GM12874 (cell line): Measurements from ENCODE around the gene CISD2.

Experiments used
- TF ChIP-seq, protein P1 (sequence below): IDR thresholded peaks from 2 replicates; pipeline ENCODE4 v1.5.1; 2011; ENCODE audit warnings: low read depth, mild to moderate bottlenecking, control low read depth, low read length, moderate library complexity; ENCODE audit not compliant: insufficient read depth

CISD2 gene

DNA sequence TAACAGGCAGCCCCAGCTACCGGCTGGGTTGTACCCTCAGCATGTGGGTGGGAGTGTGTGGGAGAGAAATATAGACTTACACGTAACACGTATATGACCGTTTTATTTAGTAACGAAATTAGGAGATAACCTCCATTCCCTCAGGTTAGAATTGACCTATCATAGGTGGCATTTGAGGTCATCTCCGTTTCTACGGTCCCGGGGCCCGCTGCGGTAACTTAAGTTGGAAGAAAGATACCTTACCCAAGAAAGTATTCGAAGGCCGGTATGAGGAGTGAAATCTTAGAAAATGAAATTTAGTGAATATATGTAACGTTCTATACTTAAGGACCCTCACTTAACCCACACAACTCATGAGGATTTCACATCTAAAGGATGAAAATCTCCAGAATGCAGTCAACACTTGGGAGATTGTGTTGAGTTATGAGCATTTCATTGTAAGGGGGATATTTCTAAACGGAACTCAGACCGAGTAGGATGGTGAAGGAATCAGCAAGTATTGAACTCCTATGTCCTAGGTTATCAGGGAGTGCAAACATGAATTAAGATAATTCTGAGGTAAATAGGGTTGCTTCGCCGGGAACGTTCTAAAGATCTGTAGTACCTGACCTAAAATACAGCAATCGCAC lies 891 bp downstream of the CISD2 start:
- TF ChIP-seq, protein P1, sequence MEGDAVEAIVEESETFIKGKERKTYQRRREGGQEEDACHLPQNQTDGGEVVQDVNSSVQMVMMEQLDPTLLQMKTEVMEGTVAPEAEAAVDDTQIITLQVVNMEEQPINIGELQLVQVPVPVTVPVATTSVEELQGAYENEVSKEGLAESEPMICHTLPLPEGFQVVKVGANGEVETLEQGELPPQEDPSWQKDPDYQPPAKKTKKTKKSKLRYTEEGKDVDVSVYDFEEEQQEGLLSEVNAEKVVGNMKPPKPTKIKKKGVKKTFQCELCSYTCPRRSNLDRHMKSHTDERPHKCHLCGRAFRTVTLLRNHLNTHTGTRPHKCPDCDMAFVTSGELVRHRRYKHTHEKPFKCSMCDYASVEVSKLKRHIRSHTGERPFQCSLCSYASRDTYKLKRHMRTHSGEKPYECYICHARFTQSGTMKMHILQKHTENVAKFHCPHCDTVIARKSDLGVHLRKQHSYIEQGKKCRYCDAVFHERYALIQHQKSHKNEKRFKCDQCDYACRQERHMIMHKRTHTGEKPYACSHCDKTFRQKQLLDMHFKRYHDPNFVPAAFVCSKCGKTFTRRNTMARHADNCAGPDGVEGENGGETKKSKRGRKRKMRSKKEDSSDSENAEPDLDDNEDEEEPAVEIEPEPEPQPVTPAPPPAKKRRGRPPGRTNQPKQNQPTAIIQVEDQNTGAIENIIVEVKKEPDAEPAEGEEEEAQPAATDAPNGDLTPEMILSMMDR, result no peak

DNA sequence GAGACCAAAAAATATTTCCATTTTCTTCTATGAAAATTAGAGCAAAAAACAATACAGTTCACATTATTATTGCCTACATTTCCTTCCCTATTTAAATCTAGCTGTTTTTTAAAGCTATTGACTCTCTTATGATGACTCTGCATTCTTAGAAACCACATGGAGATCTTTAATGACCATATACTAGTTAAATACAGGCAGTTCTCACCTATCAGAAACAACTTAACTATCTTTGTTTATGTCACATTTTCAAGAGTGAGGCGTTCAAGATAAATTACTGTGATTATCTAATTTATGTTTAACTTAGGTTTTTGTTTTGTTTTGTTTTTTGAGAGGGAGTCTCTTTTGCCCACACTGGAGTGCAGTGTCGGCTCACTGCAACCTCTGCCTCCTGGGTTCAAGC lies 3.0 kb downstream of the CISD2 start:
- TF ChIP-seq, protein P1, result no peak

DNA sequence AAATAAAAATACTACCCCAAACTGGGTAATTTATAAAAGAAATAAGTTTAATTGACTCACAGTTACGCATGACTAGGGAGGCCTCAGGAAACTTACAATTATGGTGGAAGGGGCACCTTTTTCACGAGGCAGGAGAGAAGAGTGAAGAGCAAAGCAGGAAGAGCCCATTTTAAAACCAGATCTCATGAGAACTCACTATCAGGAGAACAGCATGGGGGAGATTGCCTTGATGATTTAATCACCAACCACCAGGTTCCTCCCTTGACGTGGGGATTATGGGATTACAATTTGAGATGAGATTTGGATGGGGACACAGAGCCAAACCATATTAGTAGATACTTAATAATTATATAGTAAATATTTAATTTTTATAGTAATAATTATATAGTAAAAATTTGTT lies 10.1 kb downstream of the CISD2 start:
- TF ChIP-seq, protein P1, result no peak

DNA sequence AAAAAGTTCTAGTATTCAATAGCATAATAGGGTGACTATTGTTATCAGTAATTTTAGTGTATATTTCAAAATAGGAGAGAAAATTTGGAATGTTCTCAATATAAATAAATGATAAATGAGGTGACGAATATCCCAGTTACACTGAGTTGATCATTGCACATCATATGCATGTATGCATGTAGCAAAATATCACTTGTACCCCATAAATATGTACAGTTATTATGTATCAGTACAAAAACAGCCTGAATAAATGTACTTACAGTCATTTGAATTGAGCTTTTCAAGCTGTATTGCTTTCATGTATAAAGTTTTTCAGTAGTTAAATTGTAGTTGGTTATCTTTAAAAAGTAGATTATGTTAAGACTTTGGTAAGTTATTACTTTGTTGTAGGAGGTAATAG lies 12.6 kb downstream of the CISD2 start:
- TF ChIP-seq, protein P1, result no peak

DNA sequence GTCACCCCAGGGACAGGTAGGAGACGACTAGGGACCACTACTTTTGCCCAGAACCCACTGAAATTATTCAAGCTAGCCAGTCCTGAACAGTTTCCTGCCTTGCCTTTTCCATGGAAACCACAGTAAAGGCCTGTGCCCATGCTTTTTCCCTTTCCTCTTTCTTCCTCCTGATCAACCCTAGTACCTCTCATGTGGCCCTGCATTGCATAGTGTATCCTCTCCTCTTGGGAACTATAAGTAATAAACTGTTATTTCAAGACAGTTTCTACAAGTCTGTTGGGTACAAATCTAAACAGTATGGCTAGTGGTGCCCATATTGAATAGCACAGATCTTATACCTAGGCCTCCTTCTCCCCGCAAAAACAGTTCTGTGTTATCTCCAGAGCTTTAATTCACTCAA lies 14.5 kb downstream of the CISD2 start:
- TF ChIP-seq, protein P1, result no peak

DNA sequence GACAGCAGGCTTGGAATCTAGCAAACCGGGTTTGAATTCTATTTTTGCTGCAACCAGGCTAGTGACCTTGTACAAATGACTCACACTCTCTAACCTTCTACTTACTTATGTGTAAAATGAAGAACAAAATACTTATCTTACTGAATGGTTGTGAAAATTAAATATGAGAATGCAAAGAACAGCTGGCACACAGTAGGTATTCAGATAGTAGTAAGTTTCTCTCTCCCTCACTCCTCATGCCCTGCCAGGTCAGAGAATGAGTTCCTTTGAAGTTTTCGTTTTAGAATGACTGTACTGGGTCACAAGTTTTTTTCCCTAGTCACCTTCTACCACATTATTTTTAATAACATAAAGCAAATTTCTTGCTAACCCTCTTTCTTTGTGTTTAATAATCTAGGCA lies 33.0 kb downstream of the CISD2 start:
- TF ChIP-seq, protein P1, result no peak

DNA sequence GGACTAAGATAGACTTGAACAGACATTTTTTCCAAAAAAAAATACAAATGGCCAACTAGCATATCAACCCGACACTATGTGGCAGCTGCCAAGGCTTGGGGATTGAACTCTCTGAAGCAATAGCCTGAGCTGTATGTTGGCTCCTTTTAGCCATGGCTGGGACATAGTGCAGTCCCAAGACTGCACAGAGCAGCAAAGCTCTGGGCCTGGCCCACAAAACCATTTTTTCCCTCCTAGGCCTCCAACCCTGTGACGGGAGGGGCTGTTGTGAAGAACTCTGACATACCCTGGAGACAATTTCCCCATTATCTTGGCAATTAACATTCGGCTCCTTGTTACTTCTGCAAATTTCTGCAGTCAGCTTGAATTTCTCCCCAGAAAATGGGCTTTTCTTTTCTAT lies 50.1 kb downstream of the CISD2 start:
- TF ChIP-seq, protein P1, result no peak
